ENCODE results near the gene SFPQ. TPM values are rescaled to one million over a fixed set of nuclear protein-coding genes. Genes with fewer than 3 reads are reported as not detected.

Gene SFPQ
- total RNA-seq, 1 donor = 187 TPM

DNA sequence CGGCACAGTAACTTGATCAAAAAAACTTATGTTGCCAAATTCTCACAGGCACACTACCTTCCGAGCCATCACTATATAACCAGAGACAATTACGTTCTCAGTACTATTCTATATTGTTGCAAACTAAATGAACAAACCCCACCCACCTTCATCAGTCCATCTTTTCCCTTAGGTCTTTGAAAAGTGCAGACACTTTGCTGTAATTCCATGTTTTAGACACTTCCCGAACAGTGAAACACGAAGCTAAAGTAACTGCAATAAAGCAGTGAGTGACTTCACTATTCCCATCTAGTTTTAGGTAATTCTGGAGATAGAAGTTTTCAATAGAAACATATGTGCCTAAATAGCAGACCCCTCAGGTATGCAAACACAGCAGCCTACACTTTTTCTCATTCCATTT, 7.7 kb downstream of the SFPQ start:
- H3K79me2 ChIP-seq (ENCODE audit: insufficient read depth, low read length) = peaks cover 96% of the 10 kb centered on the region
- no peak overlapping the region for H2AFZ ChIP-seq (ENCODE audit: low read length)
- no peak overlapping the region for H3K4me3 ChIP-seq (ENCODE audit: insufficient read depth, low read length)
- H3K4me2 ChIP-seq (ENCODE audit: insufficient read depth, low read length) = no peak overlapping the region
- H3K27ac ChIP-seq (ENCODE audit: low read depth, low read length) = no peak overlapping the region
- H3K9me3 ChIP-seq (ENCODE audit: low read depth, low read length) = no peaks in the 10 kb centered on the region
- peaks cover 47% of the 10 kb centered on the region for H3K4me1 ChIP-seq (ENCODE audit: insufficient read depth, low read length)
- no peaks in the 10 kb centered on the region for H3K27me3 ChIP-seq (ENCODE audit: insufficient read depth, low read length)
- TF ChIP-seq, protein P1, sequence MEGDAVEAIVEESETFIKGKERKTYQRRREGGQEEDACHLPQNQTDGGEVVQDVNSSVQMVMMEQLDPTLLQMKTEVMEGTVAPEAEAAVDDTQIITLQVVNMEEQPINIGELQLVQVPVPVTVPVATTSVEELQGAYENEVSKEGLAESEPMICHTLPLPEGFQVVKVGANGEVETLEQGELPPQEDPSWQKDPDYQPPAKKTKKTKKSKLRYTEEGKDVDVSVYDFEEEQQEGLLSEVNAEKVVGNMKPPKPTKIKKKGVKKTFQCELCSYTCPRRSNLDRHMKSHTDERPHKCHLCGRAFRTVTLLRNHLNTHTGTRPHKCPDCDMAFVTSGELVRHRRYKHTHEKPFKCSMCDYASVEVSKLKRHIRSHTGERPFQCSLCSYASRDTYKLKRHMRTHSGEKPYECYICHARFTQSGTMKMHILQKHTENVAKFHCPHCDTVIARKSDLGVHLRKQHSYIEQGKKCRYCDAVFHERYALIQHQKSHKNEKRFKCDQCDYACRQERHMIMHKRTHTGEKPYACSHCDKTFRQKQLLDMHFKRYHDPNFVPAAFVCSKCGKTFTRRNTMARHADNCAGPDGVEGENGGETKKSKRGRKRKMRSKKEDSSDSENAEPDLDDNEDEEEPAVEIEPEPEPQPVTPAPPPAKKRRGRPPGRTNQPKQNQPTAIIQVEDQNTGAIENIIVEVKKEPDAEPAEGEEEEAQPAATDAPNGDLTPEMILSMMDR (IDR thresholded peaks at IDR 0.05; ENCODE audit: extremely low read depth, low read depth, low read length) = no peak
- DNase-seq (ENCODE audit: insufficient read length, low spot score, missing footprints) = no peak
- peaks cover 97% of the 10 kb centered on the region for H4K20me1 ChIP-seq (ENCODE audit: insufficient read depth, low read length)
- H3K36me3 ChIP-seq (ENCODE audit: insufficient read depth, low read length) = peaks cover 100% of the 10 kb centered on the region

DNA sequence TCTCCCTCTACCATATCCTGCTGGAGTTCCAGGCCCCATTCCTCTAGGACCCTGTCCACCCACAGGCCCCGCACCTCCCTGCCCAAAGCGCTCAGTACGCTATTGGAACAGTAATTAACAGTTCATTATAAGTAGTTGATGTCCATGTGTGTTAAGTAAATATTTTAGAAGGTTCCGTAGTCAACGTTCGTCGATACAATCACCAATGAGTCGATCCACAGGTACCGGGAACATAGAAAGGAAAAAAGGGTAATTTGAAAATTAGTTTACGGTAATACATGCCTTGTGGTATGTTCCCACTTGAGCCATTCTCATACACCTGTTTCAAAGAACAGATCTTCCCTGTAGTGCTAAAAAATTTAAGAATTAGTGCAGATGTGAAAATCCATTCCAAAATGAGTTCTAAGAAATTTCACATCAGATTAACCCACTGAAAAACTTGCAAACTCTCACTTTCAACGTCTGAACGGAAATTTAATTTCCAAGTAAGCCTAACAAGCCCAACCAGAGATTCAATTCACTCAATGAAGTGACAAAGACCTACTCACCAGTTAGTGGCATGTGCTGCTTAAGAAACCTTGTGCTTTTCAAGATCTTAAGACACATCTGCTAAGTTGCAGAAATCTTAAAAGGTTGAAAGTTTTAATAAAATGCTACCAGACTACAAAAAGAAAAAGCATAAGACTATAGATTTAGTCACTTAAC, 8.3 kb downstream of the SFPQ start:
- Histone ChIP-seq H3K27me3 (ENCODE audit: insufficient read depth, low read length) (no peaks in the 10 kb centered on the region), H3K4me2 (ENCODE audit: insufficient read depth, low read length) (no peak overlapping the region), H4K20me1 (ENCODE audit: insufficient read depth, low read length) (peaks cover 97% of the 10 kb centered on the region), H2AFZ (ENCODE audit: low read length) (no peak overlapping the region), H3K79me2 (ENCODE audit: insufficient read depth, low read length) (peaks cover 96% of the 10 kb centered on the region), H3K4me1 (ENCODE audit: insufficient read depth, low read length) (peaks cover 42% of the 10 kb centered on the region), H3K4me3 (ENCODE audit: insufficient read depth, low read length) (no peak overlapping the region), H3K27ac (ENCODE audit: low read depth, low read length) (no peak overlapping the region), H3K36me3 (ENCODE audit: insufficient read depth, low read length) (peaks cover 100% of the 10 kb centered on the region), H3K9me3 (ENCODE audit: low read depth, low read length) (no peaks in the 10 kb centered on the region)
- no peak for DNase-seq (ENCODE audit: insufficient read length, low spot score, missing footprints)
- TF ChIP-seq, protein P1 (IDR thresholded peaks at IDR 0.05; ENCODE audit: extremely low read depth, low read depth, low read length) = no peak

DNA sequence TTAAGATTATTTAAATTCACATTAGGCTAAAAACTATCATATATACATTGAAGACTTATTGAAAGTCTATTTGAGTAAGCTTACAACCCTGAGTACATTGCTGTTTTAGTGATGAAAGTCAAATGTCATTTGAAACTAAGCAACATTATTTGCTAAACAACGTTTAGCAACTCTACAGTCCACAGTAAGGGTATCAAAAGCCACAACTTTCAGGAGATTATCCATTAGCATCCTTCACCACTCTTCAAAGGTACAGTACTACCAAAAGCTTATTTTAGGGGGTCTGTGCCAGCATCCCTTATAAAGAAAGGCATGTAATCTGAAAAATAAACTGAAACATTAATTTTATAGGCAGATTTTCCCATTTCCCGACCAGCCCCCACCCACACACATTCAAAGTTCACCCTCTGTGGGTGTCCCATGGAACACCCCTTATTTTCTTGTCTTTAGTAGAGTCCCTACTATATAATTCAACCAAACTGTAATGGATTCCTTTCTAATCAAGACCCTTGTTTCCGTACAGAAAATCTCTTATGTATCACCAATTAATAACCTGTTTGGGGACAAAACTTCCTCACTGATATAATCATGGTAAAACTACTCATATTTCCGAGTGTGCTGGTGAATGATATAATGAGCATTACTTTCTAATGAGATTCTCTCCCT, 11.0 kb downstream of the SFPQ start:
- Histone ChIP-seq H3K4me2 (ENCODE audit: insufficient read depth, low read length) (no peak overlapping the region), H3K4me3 (ENCODE audit: insufficient read depth, low read length) (no peak overlapping the region), H4K20me1 (ENCODE audit: insufficient read depth, low read length) (peaks cover 95% of the 10 kb centered on the region), H3K36me3 (ENCODE audit: insufficient read depth, low read length) (peaks cover 100% of the 10 kb centered on the region), H3K4me1 (ENCODE audit: insufficient read depth, low read length) (peaks cover 21% of the 10 kb centered on the region), H2AFZ (ENCODE audit: low read length) (no peak overlapping the region), H3K27ac (ENCODE audit: low read depth, low read length) (no peak overlapping the region), H3K79me2 (ENCODE audit: insufficient read depth, low read length) (peaks cover 76% of the 10 kb centered on the region), H3K27me3 (ENCODE audit: insufficient read depth, low read length) (no peaks in the 10 kb centered on the region), H3K9me3 (ENCODE audit: low read depth, low read length) (no peaks in the 10 kb centered on the region)
- no peak for DNase-seq (ENCODE audit: insufficient read length, low spot score, missing footprints)
- TF ChIP-seq, protein P1 (IDR thresholded peaks at IDR 0.05; ENCODE audit: extremely low read depth, low read depth, low read length) = no peak

DNA sequence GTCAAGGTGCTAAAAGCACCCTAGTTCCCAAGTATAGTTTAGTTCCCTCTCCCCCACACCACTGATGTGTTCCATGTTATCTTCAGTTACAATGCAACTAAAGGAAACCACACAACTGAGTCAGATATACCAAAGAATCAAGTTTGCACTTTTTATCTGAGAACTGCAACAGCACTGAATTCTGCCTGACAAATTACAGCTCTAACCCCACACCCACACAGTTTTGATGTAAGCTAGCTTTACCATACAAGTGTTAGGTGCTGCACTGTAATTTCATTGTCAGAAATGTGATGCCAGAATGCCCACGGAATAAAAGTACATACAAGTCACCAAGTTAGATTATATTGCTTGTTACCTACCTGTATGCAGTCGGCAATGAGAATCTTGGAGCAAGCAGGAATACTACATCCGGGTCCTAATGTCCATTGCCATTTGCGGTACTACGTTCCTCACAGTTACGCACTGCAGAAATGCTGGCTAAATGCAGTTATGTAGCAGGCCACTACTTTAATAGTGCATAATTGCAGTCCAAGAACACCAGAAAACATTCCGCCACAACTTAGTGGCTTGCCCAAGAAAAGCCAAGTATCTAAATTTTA, 12.1 kb downstream of the SFPQ start:
- peak; percentile 27 for DNase-seq (ENCODE audit: insufficient read length, low spot score, missing footprints)
- H4K20me1 ChIP-seq (ENCODE audit: insufficient read depth, low read length) = peaks cover 90% of the 10 kb centered on the region
- peaks cover 65% of the 10 kb centered on the region for H3K79me2 ChIP-seq (ENCODE audit: insufficient read depth, low read length)
- no peaks in the 10 kb centered on the region for H3K9me3 ChIP-seq (ENCODE audit: low read depth, low read length)
- TF ChIP-seq, protein P1 (IDR thresholded peaks at IDR 0.05; ENCODE audit: extremely low read depth, low read depth, low read length) = no peak
- H3K27me3 ChIP-seq (ENCODE audit: insufficient read depth, low read length) = no peaks in the 10 kb centered on the region
- peaks cover 11% of the 10 kb centered on the region for H3K4me1 ChIP-seq (ENCODE audit: insufficient read depth, low read length)
- no peak overlapping the region for H3K4me3 ChIP-seq (ENCODE audit: insufficient read depth, low read length)
- peak overlapping the region; percentile 18 for H3K4me2 ChIP-seq (ENCODE audit: insufficient read depth, low read length)
- H3K36me3 ChIP-seq (ENCODE audit: insufficient read depth, low read length) = peaks cover 100% of the 10 kb centered on the region
- H2AFZ ChIP-seq (ENCODE audit: low read length) = no peak overlapping the region
- H3K27ac ChIP-seq (ENCODE audit: low read depth, low read length) = peak overlapping the region; percentile 1

Data from osteoblast (primary cell).